NK-92 (cell line): ENCODE measurements around the gene NOTUM.
"Not testable (repeated sequence)": the region's sequence is repeated elsewhere in the genome, so short reads cannot be mapped to it uniquely, and the experiment has no call there.

Experiments used
- DNase-seq: peaks from one replicate; lab custom pipeline; 2025; ENCODE audit not compliant: unreplicated experiment; lab: John Stamatoyannopoulos, UW

The NOTUM gene

GRCh38 chr17:81996757-81997441 is 35.9 kb upstream of the NOTUM start:
- DNase-seq = no peak

DNA sequence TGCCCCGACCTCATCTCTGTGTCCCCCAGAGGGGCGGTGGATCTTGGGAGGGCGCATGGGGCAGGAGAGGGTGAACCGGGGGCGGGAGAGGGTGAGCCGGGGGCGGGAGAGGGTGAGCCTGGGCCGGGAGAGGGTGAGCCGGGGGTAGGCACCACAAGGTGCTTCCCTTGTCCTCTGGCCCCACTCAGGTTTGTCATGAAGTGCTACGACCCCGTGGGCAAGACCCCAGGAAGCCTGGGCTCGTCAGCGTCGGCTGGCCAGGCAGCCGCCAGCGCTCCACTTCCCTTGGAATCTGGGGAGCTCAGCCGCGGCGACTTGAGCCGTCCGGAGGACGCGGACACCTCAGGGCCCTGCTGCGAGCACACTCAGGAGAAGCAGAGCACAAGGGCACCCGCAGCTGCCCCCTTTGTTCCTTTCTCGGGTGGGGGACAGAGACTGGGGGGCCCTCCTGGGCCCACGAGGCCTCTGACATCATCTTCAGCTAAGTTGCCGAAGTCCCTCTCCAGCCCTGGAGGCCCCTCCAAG is 35.3 kb upstream of the NOTUM start:
- no peak for DNase-seq

- no peak for DNase-seq
Observed at GRCh38 chr17:81995463-81996231, 34.7 kb upstream of the NOTUM start.

- no peak for DNase-seq
Observed at GRCh38 chr17:81994593-81995462, 33.8 kb upstream of the NOTUM start.

- no peak for DNase-seq
Observed at GRCh38 chr17:81993729-81994592, 33.0 kb upstream of the NOTUM start.

DNA sequence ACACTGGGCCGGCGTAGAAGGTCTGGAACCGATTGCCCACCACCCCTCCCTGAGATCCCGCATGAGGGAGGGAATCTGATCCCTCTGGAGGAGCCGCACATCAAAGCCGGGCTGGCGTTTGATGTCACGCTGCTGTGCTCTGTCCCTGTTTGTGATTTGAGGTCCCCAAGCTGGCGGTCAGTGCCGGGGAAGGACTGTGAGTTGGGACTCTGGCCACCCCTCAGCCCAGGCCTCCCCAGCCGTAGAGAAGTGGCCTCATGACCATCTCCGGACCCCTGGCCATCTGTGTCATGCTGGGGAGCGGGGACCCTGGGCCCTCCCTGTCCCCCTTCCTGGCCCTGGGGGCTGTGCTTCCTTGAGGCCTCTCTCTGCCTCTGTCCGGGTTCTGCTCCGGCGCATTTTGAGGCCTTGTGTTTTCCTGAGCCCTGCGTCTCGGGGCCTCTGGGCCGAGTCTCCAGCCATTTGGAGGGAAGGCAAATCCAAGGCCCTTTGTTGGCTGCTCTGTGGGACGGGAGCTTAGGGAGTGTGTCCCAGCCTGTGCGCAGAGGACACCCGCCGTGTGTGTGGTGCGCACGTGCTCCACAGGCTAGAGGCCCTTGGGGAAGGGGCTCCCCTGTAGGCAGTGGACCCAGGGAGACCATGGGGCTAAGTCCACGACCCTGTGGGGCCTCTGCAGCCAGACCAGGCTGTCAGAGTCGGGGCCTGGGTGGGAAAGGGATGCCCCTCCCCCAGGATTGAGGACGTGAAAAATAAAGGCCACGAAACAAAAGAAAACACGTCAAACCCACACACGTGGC is 31.5 kb upstream of the NOTUM start:
- no peak for DNase-seq

DNA sequence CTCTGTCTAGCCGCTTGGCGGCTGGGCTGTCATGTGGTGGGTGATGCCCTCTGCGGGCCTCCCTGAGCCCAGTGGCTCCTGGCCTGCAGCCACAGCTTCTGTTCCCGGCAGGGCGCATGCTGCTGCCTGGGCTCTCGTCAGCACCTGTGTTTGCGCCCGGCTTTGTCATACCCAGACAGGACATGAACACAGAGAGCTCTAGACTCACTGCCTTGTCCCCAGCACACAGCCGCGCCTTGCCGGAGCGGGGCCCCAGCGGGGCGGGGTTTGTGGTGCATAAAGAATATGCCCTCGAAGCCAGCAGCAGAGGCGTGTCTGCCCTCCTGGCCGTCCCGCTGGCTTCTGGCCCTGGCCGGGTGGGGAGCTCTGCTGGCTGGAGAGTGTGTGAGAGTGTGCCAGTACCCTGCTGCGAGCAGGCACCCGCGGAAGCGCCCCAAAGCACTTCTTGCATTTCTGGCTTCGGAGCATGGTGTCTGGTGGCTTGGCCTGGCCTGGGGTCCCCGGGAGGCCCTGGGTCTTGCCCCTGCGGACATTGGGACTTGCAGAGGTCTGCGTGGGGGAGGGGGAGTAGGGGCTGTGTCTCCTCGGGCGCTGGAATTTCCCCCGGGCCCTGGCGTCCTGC is 30.8 kb upstream of the NOTUM start:
- DNase-seq = no peak

DNA sequence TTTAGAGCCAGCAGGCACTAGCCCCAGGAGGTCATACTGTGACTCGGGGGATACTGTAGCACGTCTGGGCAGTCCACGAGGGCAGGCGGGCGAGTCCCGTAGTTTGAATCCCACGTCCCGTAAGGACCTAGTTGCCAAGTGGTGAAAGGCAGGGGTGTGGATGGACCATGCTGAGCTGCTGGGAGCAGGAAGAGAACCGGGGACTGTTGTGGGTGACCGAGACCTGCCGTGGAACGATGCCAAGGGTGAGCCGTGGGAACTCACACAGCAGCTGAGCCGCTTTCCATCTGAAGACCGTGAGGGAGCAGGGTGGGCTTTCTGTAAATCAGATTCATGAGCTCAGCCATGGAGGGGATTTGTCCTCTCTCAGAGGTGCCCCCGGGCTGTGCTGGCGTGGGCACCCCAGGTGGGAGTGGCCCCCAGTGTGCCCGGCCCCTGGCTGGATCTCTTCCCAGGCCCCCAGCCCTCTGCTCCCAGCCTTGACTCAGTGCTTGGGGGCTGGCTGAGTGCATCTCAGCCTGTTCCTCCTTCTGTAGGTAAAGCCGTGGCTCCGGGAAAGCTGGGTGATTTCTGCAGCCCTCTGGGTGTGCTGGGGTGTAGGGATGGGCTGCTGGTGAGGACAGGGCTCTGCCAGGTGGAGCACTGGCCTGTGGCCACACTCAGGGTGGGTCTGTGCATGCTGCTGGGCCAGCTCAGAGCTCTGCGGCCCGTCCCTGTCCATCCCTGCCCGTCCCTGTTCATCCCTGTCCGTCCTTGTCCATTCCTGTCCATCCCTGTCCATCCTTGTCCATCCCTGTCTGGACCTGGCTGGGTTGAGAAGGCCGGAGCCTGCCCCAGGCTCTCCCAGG is 30.1 kb upstream of the NOTUM start:
- DNase-seq = no peak

DNA sequence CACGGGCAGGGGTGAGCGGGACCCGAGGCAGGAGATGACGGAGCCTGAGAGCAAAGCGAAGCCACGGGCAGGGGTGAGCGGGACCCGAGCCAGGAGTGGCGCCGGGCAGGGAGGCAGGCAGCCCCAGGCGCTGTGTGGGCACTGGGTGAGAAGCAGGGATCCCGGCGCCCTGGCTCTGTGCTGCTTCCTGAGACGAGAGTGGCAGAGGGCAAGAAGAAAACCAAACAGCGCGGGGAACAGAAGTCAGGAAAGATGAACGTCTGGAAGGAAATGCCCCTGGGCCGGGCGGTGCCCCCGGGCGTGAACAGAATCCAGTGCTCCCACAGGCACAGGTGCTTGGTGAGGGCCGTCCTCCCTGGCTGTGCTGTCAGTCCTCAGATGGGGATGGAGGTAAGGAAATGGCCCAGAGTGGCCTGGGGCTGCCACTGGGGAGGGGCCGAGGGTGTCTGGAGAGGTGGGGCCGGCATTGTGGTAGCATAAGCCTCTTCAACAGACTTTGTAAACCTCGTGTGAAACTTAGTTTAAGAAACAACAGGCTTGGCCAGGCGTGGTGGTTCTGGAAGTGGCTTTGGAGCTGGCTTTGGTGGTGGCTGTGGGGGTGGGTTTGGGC is 26.3 kb upstream of the NOTUM start:
- no peak for DNase-seq

DNA sequence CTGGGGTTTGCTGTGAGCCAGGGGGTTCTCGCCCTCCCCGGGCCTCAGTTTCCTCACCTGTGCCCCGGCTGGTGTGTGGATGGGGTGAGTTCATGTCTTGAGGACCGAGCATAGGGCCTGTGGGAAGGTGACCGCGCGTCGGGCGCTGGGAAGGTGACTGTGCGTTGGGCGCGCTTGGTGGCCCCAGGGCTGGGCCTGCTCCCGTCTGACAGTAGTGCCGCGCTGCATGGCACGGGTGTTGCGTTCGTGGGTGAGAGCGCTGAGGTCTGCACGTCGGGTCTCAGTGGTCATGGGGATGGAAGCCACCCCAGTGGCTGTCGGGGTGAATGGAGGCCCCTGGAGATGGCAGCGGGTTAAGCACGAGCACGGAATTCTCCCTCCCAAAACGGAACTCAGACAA is 25.6 kb upstream of the NOTUM start:
- DNase-seq = no peak

DNA sequence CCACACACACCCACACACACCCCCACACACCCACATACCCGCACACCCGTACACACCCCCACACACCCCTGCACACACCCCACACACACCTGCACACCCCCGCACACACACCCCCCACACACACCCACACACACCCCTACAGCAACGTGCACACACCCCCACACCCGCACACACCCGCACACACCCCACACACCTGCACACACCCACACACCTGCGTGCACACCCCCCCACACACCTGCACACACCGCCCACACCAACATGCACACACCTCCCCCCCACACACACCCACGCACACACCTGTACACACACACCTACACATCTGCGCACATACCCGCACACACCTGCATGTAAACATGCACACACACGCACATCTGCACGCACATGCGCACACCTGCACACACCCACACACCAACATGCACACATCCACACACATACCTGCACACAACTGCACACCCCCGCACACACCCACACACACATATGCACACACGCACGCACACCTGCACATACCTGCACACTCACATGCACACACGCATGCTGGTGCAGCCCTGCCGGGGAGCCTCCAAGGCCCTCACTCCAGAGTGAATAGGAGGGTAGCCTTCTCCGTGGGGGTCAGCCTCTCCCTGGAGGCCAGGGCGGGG is 23.9 kb upstream of the NOTUM start:
- no peak for DNase-seq

GRCh38 chr17:81983639-81984373 is 22.8 kb upstream of the NOTUM start:
- DNase-seq = no peak

GRCh38 chr17:81983011-81983638 is 22.1 kb upstream of the NOTUM start:
- no peak for DNase-seq

DNA sequence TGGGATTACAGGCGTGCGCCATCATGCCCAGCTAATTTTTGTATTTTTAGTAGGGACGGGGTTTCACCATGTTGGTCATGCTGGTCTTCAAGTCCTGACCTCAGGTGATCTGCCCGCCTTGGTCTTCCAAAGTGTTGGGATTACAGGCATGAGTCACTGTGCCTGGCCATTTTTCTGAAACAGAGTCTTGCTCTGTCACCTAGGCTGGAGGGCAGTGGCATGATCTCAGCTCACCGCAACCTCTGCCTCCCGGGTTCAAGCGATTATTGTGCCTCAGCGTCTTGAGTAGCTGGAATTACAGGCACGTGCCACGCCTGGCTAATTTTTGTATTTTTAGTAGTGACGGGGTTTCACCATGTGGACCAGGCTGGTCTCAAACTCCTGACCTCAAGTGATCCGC is 20.5 kb upstream of the NOTUM start:
- not testable (repeated sequence) for DNase-seq

DNA sequence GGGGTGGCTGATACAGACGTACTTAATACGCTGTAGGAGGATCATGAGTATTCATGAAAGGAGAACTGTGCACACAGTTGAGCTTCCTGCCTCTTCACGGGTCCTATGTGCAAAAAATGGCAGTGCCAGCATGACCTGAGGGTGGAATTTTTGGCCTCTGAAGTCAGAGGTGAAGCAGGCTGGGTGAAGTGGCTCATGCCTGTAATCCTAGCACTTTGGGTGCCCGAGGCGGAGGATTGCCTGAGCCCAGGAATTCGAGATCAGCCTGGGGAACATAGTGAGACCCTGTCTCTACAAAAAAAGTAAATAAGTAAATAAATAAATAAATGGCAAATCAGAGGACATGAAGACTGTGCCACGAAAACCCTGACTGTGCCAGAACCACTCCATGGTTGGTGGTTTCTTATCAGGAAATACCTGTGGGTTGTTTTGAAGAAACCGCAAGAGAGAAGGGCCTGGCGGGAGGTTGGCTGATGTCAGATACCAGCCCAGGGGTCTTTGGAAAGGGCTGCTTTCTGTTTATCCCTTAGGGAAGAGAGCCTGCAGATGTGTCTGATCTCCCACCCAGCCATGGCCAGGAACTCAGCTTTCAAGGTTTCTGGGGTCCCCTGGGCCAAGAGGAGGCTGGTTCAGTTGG is 19.8 kb upstream of the NOTUM start:
- DNase-seq = no peak

- DNase-seq = no peak
Observed at GRCh38 chr17:81980122-81980521, 19.1 kb upstream of the NOTUM start.
